Esophagus squamous epithelium (tissue), 4 donors: Measurements from ENCODE around the gene SLC34A1.

ENCODE experiments used
- CTCF ChIP-seq, 6 experiments: fragments of 450-650 bp in 4 of 6; fragments of 200-600 bp in 2 of 6; sonication (generic) in 2 of 6; IDR thresholded peaks; one replicate each; pipeline ENCODE4 v1.5.1; 2016 to 2019; ENCODE audit warnings: antibody characterized with exemption in 6 of 6, mild to moderate bottlenecking in 4 of 6, moderate library complexity in 4 of 6
- POLR2A ChIP-seq, 4 donors: fragments of 450-650 bp; IDR thresholded peaks; one replicate each; pipeline ENCODE4 v1.6.1; 2017; ENCODE audit warnings: antibody characterized with exemption in 4 of 4, mild to moderate bottlenecking in 4 of 4, moderate library complexity in 3 of 4

DNA sequence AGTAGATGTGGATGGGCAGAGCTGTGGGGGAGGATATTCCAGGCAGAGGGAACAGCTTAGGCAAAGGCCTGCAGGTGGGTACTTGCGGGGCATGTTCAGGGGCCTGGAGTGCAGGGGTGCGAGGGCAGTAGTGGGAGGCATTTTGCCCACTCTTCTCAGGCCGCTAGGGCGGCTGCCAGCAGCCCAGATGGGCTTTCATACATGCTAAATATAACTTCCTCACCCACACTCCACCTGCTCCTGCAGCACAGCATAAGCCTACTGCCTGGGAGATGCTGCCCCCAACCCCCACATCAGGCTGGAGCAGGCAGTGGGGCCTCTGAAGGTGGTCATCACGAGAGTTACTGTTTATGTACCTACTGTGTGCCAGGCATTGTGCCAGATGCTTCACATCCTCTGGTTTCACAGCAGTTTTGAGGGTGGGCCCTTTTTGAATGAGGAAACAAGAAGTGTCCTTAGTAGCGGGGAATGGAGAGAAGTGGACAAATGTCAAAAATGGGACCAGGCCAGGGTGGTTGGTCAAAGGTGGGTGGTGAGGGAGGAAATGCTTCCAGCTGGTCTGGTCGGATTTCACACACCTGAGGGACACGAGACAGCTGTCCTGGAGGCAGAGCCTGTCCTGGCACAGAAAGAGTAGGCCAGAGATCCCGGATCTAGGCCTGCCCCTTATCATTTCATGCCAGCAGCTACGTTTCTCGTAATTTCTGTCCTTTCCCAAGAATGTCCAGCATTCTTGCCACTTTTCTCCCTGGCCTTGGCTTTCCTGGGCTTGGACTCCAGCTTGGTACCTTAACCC is 14.4 kb upstream of the SLC34A1 start:
- no peak for TF ChIP-seq CTCF (IDR thresholded peaks at IDR 0.05)
- TF ChIP-seq POLR2A (IDR thresholded peaks at IDR 0.05): no peak
